ENCODE data around the gene IZUMO1.
"Not testable (repeated sequence)": the region's sequence is repeated elsewhere in the genome, so short reads cannot be mapped to it uniquely, and the experiment has no call there.

Gene IZUMO1

DNA sequence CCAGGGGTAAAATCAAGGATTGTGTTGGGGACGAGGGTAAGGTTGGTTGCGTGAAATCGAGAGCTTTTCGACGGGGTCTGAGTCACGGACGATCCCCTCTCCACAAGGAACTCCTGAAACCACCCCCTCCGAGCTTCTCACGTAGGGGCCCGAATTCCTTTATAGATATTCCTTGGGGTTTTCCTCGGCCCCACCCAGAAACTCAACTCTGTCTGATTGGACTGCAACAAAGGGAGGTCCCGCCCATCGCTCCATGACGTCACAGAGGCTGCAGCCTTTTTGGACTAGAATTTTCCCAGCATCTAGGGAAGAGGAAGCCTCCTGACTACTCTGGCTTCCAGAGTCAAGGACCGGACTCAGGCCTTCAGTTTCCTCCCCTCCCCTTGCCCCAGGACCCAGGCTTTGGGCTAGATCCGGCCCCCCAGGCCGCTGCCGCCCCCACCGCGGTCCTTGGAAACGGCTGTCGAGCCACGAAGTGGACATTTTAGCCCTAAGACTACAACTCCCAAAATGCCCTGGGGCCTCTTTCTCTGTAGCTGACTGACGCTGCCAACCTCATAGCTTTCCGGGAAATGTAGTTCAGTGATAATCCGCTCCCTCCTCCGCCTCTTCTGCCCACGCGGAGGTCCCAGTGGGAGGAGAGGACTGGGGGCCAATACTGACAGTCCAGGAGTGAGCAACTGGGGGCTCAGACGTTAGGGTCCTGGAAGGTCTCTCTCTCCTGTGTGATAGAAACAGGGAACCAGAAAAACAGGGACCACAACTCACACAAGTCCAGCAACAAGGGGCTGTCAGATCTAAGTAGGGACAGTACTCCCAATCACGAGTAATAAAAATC lies at the start of gene IZUMO1:
TSS of gene IZUMO1 (minus strand) at position 172 of the 838 bp plus-strand sequence. CDS start 1,050 bp downstream, outside the sequence.
- peak; percentile 88 for DNase-seq (ENCODE audit: low spot score)

DNA sequence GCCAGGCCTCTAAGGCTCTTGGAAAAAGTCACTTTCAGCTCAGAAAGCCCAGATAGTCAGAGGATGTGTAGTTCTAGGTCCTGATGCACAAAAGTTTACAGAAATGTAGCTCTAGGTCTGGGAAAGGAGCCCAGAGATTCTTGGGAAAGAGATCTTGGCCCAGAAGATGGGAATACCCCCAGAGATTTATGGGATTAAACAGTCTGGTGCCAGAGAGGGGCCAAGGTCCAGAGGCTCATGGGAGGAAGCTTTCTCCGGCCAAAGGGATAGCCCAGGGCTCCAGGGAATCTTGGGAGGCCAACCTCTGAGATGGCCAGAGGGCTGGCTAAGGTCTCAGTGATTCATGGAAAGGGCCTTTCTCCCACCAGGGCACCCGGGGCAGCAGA lies 49.0 kb upstream of the IZUMO1 start:
- DNase-seq (ENCODE audit: low spot score): no peak

- DNase-seq (ENCODE audit: low spot score): peak; percentile 96
Observed at GRCh38 chr19:48795055-48795684, 48.5 kb upstream of the IZUMO1 start.

- DNase-seq (ENCODE audit: low spot score): no peak
Observed at GRCh38 chr19:48794291-48794690, 47.6 kb upstream of the IZUMO1 start.

- no peak for DNase-seq (ENCODE audit: low spot score)
Observed at GRCh38 chr19:48793271-48793670, 46.6 kb upstream of the IZUMO1 start.

DNA sequence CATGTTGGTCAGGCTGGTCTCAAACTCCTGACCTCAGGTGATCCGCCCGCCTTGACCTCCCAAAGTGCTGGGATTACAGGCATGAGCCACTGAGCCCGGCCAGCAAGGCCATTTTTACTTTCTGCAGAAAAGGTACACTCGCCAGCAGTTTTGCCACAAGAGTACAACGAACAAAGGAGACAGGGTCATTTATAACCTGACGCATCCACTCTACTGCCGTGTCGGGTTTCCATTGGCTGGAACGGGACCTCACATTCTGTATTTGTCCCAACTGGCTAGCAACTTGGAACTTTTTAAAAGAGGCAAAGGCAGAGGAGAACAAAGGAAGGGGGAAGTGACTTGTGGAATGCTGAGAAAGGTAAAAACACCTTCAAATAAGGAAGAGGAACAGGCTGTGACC lies 40.6 kb upstream of the IZUMO1 start:
- DNase-seq (ENCODE audit: low spot score): not testable (repeated sequence)

- DNase-seq (ENCODE audit: low spot score): not testable (repeated sequence)
Observed at GRCh38 chr19:48786422-48786821, 39.7 kb upstream of the IZUMO1 start.

GRCh38 chr19:48784527-48784926 lies 37.8 kb upstream of the IZUMO1 start:
- no peak for DNase-seq (ENCODE audit: low spot score)

- no peak for DNase-seq (ENCODE audit: low spot score)
Observed at GRCh38 chr19:48780631-48781391, 34.1 kb upstream of the IZUMO1 start.

DNA sequence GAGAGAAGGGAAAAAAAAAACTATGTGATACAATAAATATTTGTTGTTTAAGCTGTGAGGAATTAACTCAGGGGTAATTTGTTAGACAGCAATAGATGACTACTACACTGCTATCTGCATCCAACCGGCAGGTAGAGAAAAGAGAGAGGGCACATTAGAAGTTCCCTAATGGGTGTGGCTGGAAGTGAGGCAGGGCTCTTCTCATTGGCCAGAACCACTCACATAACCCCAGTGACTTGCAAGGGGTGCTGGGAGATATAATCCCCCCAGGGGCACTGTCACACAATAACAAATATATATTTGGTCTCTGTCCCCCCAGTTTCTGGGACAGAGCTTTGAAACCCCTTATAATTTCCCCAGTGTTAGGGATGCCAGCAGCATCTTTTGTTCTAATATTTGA lies 32.9 kb upstream of the IZUMO1 start:
- no peak for DNase-seq (ENCODE audit: low spot score)

- no peak for DNase-seq (ENCODE audit: low spot score)
Observed at GRCh38 chr19:48777720-48778119, 31.0 kb upstream of the IZUMO1 start.

- DNase-seq (ENCODE audit: low spot score): no peak
Observed at GRCh38 chr19:48777139-48777538, 30.4 kb upstream of the IZUMO1 start.

DNA sequence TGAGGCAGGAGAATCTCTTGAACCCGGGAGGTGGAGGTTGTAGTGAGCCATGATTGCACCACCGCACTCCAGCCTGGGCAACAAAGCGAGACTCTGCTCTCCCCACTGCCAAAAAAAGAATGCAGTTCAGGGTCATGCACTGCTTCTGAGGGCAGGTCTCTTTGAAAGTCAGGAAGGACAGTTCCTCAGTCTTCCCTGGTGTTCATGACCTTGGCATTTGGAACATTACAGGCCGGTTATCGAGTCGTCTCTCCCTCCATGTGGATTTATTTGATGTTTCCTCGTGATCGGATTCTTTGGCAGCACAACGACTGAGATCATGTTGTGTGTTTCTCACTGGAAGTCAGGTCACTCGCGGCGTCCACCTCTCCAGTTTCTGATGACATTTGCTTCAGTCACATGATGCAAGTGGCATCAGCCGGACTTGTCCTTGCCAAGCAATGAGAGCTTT lies 25.8 kb upstream of the IZUMO1 start:
- DNase-seq (ENCODE audit: low spot score): no peak

- no peak for DNase-seq (ENCODE audit: low spot score)
Observed at GRCh38 chr19:48770734-48771472, 24.2 kb upstream of the IZUMO1 start.

- no peak for DNase-seq (ENCODE audit: low spot score)
Observed at GRCh38 chr19:48770266-48770665, 23.6 kb upstream of the IZUMO1 start.

GRCh38 chr19:48768994-48769713 lies 22.4 kb upstream of the IZUMO1 start:
- no peak for DNase-seq (ENCODE audit: low spot score)

GRCh38 chr19:48768171-48768753 lies 21.6 kb upstream of the IZUMO1 start:
- DNase-seq (ENCODE audit: low spot score): not testable (repeated sequence)

DNA sequence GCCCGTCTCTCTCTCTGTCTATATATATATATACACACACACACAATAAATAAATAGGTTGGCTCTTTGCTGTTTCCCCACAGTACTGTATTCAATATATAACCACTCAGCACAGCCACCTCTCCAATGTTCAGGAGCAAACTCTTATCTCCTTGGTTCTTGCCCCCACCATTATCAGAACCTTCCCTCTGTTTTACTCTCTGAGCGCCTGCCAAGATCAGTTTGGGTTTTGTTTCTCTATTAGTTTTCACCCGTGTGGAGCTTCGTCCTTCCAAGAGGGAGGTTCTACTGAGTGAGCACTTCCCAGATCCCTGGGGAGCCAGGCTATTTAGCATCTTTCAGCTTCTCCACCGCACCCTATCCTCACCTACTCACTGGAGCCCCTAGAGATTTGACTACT lies 19.1 kb upstream of the IZUMO1 start:
- not testable (repeated sequence) for DNase-seq (ENCODE audit: low spot score)

GRCh38 chr19:48760504-48761205 lies 13.9 kb upstream of the IZUMO1 start:
- DNase-seq (ENCODE audit: low spot score): no peak

DNA sequence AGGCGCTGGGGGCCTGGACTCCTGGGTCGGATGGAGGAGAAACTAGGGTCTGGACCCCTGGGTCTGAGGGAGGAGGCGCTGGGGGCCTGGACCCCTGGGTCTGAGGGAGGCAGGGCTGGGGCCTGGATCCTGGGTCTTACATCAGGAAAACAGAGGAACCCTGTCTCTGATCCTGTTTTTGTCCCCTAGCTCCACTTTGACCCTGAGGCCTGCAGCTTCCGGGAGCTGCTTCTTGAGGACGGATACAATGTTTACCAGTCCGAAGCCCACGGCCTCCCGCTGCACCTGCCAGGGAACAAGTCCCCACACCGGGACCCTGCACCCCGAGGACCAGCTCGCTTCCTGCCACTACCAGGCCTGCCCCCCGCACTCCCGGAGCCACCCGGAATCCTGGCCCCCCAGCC lies 11.0 kb upstream of the IZUMO1 start:
- no peak for DNase-seq (ENCODE audit: low spot score)

Data from left forelimb (tissue), 1 donor.